ENCODE results near the gene CALHM5. TPM values are rescaled to one million over a fixed set of nuclear protein-coding genes. Genes with fewer than 3 reads are reported as not detected.
A peak's percentile ranks its signal among the peaks of the same experiment; 100 is the strongest.
"Not testable (repeated sequence)": the region's sequence is repeated elsewhere in the genome, so short reads cannot be mapped to it uniquely, and the experiment has no call there.

CALHM5 gene
- total and polyA plus RNA-seq, 2 donors: 1.7 to 8.6 TPM

- Histone ChIP-seq H3K4me3 (ENCODE audit: low read depth, low read length) (no peak overlapping the region), H3K27ac (ENCODE audit: low read depth) (no peak overlapping the region), H3K4me1 (ENCODE audit: insufficient read depth) (no peaks in the 10 kb centered on the region), H3K36me3 (ENCODE audit: insufficient read depth) (no peaks in the 10 kb centered on the region)
- no peak for DNase-seq (ENCODE audit: extremely low spot score)
- whole genome bisulfite sequencing: 58% methylated on average over 5 of the region's 5 CpGs
Observed at GRCh38 chr6:116485559-116486184, 25.8 kb upstream of the CALHM5 start.

DNA sequence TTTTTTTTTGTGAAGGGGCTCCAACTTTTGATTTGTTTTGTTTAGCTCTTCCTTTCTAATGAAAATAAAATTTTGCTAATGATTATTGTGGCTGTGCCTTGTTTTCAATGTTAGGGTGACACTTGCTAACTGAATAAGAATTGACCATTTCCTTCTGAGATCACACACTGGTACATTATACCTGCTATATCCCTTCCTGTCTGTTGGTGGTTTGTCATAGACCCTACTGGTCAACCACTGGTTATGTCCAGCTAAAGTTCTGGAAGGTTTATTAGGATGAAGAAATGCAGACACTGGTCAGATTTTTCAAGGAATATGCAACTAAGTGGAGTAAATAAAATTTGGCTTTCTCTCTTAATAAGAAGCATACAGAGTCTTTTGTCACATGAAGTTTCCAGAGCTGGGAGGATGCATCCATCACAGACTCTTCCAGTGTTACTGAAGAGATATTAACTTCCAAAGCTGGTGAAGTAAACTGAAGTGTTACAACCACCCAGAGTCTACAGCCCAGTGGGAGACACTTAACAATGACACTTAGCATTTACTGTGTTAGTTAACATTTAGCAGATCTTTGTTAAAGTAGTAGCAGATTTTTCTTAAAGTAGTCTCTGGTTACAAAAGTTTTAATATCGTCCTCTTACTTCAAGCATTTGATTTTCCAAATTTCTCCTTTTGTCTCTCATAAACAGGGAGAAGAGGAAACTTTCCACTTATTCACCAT, 19.7 kb upstream of the CALHM5 start:
- Histone ChIP-seq H3K4me1 (ENCODE audit: insufficient read depth) (no peaks in the 10 kb centered on the region), H3K27ac (ENCODE audit: low read depth) (no peak overlapping the region), H3K4me3 (ENCODE audit: low read depth, low read length) (no peak overlapping the region), H3K36me3 (ENCODE audit: insufficient read depth) (no peaks in the 10 kb centered on the region)
- DNase-seq (ENCODE audit: extremely low spot score): no peak
- WGBS: 74% methylated on average over 1 of the region's 1 CpG

- DNase-seq (ENCODE audit: extremely low spot score): no peak
- 65% methylated on average over 6 of the region's 6 CpGs for WGBS
Observed at GRCh38 chr6:116492331-116493067, 18.9 kb upstream of the CALHM5 start.

DNA sequence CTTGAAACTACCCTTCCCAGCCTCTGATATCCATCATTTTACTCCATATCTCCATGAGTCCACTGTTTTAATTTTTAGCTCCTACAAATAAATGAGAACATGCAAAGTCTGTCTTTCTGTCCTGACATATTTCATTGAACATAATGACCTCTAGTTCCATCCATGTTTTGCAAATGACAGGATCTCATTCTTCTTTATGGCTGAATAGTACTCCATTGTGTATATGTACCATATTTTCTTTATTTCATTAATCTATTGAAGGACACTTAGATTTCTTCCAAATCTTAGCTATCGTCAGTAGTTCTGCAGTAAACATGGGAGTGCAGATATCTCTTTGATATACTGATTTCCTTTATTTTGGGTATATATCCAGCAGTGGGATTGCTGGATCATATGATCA, 16.3 kb upstream of the CALHM5 start:
- WGBS: 99% methylated on average over 1 of the region's 1 CpG
- not testable (repeated sequence) for H3K4me1 ChIP-seq (ENCODE audit: insufficient read depth); DNase-seq (ENCODE audit: extremely low spot score); H3K36me3 ChIP-seq (ENCODE audit: insufficient read depth); H3K4me3 ChIP-seq (ENCODE audit: low read depth, low read length); H3K27ac ChIP-seq (ENCODE audit: low read depth)

More at GRCh38 chr6:116492331-116493067, 18.9 kb upstream of the CALHM5 start:
- no peaks in the 10 kb centered on the region for H3K4me1 ChIP-seq (ENCODE audit: insufficient read depth)
- no peak overlapping the region for H3K4me3 ChIP-seq (ENCODE audit: low read depth, low read length)
- H3K27ac ChIP-seq (ENCODE audit: low read depth): no peak overlapping the region
- H3K36me3 ChIP-seq (ENCODE audit: insufficient read depth): no peaks in the 10 kb centered on the region

DNA sequence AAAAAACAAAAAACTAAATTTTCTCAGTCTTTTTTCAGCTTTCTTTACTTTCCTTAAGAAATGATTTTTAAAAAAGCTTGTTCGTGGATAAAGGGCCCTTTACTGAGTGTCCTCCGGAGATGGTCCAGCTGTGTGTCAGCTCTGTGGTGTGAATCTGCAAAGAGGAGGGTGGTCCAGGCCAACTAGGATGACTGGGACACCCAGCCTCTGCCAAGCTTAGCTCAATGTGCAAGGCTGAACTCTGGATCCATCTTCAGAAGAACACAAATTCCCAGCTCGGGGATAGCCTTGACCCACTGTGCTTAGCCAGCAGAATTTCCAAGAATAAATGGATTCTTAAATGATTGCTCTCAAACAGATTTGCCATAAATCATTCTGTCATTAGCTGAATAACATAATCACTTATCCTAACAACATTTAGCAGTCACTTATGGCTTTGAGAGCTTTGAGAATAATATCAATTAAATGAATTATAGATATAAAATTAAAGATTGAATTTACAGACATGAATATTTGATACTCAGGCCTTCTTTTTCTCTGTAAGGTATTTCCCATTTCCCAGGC, 14.2 kb upstream of the CALHM5 start:
- no peaks in the 10 kb centered on the region for H3K36me3 ChIP-seq (ENCODE audit: insufficient read depth)
- H3K4me1 ChIP-seq (ENCODE audit: insufficient read depth): no peaks in the 10 kb centered on the region
- H3K4me3 ChIP-seq (ENCODE audit: low read depth, low read length): no peak overlapping the region
- no peak for DNase-seq (ENCODE audit: extremely low spot score)
- 33% methylated on average over 3 of the region's 3 CpGs for WGBS
- no peak overlapping the region for H3K27ac ChIP-seq (ENCODE audit: low read depth)

DNA sequence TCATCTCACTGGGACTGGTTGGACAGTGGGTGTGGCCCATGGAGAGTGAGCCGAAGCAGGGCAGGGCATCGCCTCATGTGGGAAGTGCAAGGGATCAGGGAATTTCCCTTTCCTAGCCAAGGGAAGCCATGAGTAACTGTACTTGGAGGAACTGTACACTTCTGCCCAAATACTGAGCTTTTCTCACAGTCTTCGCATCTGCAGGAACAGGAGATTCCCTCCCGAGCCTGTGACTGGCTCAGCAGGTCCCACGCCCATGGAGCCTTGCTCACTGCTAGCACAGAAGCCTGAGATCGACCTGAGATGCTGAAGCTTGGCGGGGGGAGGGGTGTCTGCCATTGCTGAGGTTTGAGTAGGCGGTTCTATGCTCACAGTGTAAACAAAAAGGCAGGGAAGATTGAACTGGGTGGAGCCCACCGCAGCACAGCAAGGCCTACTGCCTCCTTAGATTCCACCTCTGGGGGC, 10.4 kb upstream of the CALHM5 start:
- no peak overlapping the region for H3K4me3 ChIP-seq (ENCODE audit: low read depth, low read length)
- H3K36me3 ChIP-seq (ENCODE audit: insufficient read depth): no peaks in the 10 kb centered on the region
- DNase-seq (ENCODE audit: extremely low spot score): no peak

DNA sequence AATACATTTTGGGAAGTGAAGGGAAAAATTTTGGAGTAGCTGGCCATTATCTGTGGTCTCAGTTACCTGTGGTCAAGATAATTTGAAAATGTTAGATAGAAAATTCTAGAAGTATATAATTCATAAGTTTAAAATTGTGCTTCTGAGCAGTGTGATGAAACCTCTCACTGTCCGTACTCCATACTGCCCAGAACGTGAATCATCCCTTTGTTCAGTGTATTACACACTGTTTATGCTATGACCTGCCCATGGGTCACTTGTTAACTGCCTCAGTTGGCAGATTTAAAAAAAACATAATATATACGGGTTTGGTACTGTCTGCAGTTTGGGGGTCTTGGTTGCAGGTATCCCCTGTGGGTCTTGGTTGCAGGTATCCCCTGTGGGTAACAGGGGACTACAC, 4.1 kb upstream of the CALHM5 start:
- DNase-seq (ENCODE audit: extremely low spot score): no peak

More for the DNA sequence above, 10.4 kb upstream of the CALHM5 start:
- Histone ChIP-seq H3K4me1 (ENCODE audit: insufficient read depth) (no peaks in the 10 kb centered on the region), H3K27ac (ENCODE audit: low read depth) (no peak overlapping the region)
- WGBS: 68% methylated on average over 9 of the region's 9 CpGs

GRCh38 chr6:116508527-116508926, 2.9 kb upstream of the CALHM5 start:
- H3K36me3 ChIP-seq (ENCODE audit: insufficient read depth): no peaks in the 10 kb centered on the region
- H3K27ac ChIP-seq (ENCODE audit: low read depth): no peak overlapping the region
- H3K4me3 ChIP-seq (ENCODE audit: low read depth, low read length): no peak overlapping the region
- no peaks in the 10 kb centered on the region for H3K4me1 ChIP-seq (ENCODE audit: insufficient read depth)
- no peak for DNase-seq (ENCODE audit: extremely low spot score)

More for the DNA sequence above, 4.1 kb upstream of the CALHM5 start:
- Histone ChIP-seq H3K27ac (ENCODE audit: low read depth) (no peak overlapping the region), H3K4me3 (ENCODE audit: low read depth, low read length) (no peak overlapping the region), H3K4me1 (ENCODE audit: insufficient read depth) (no peaks in the 10 kb centered on the region), H3K36me3 (ENCODE audit: insufficient read depth) (no peaks in the 10 kb centered on the region)
- WGBS: 83% methylated on average over 3 of the region's 3 CpGs

DNA sequence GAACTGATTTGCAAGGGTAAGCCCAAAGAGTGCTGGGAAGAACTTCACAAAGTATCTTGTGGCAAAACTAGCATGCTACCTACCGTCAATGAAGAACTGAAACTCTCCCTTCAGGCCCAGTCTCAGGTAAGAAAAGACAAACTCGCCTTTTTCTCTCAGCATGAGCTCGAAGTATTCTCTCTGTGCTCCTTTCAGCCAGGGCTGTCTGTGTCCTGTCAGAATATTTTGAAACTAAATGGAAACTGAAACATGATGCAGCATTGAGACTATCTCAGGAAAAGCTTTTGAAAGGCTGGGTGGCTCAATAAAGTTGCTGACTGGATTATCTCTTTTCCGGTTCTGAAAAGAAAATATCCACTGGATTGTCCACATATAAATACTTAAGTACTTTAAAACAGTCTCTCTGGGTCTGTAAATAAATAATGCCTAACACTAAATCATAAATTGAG, 696 bp downstream of the CALHM5 start:
- Histone ChIP-seq H3K4me1 (ENCODE audit: insufficient read depth) (no peaks in the 10 kb centered on the region), H3K36me3 (ENCODE audit: insufficient read depth) (no peaks in the 10 kb centered on the region)
- WGBS: 18% methylated on average over 4 of the region's 4 CpGs

GRCh38 chr6:116512734-116513133, 1.3 kb downstream of the CALHM5 start:
- no peak for DNase-seq (ENCODE audit: extremely low spot score)
- Histone ChIP-seq H3K4me3 (ENCODE audit: low read depth, low read length) (no peak overlapping the region), H3K27ac (ENCODE audit: low read depth) (no peak overlapping the region), H3K36me3 (ENCODE audit: insufficient read depth) (no peaks in the 10 kb centered on the region), H3K4me1 (ENCODE audit: insufficient read depth) (no peaks in the 10 kb centered on the region)

More for the DNA sequence above, 696 bp downstream of the CALHM5 start:
- Histone ChIP-seq H3K4me3 (ENCODE audit: low read depth, low read length) (peak overlapping the region; percentile 23), H3K27ac (ENCODE audit: low read depth) (peak overlapping the region; percentile 40)
- no peak for DNase-seq (ENCODE audit: extremely low spot score)

DNA sequence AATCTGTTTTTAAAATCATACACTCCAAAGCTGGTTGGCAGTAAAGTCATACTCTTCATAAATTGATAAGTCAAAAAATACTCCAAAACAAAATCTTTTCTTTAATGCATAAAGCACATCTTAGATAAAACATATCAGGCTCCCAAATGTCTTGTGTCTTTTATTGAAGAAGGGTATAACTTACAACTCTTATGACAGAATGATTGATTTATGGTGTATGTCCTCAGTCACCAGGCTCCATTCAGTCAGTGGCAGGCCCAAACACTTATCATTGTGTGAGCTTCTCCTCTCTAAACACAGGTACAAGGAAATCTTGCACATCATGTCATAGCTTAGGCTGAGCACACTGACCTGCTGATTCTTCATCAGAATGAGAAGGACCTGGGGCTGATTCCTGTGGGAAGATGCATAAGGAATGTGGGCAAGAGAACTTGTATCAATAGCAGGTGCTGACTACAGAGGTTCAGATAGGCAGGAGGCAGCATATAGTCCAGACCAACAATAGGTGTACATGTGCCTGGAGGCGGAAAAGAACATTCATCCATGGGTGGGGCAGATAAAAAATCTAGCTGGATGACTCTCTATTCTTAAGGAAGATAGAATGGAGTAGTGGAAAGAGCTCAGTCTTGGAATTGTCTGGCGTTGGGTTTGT, 1.9 kb downstream of the CALHM5 start:
- DNase-seq (ENCODE audit: extremely low spot score): no peak
- Histone ChIP-seq H3K36me3 (ENCODE audit: insufficient read depth) (no peaks in the 10 kb centered on the region), H3K4me3 (ENCODE audit: low read depth, low read length) (no peak overlapping the region), H3K27ac (ENCODE audit: low read depth) (no peak overlapping the region), H3K4me1 (ENCODE audit: insufficient read depth) (no peaks in the 10 kb centered on the region)
- WGBS: 90% methylated on average over 2 of the region's 2 CpGs

- H3K27ac ChIP-seq (ENCODE audit: low read depth): no peak overlapping the region
- no peaks in the 10 kb centered on the region for H3K36me3 ChIP-seq (ENCODE audit: insufficient read depth)
- H3K4me1 ChIP-seq (ENCODE audit: insufficient read depth): no peaks in the 10 kb centered on the region
- no peak for DNase-seq (ENCODE audit: extremely low spot score)
- 89% methylated on average over 4 of the region's 4 CpGs for WGBS
- no peak overlapping the region for H3K4me3 ChIP-seq (ENCODE audit: low read depth, low read length)
Observed at GRCh38 chr6:116514111-116514510, 2.7 kb downstream of the CALHM5 start.

GRCh38 chr6:116515141-116515540, 3.7 kb downstream of the CALHM5 start:
- H3K4me1 ChIP-seq (ENCODE audit: insufficient read depth): no peaks in the 10 kb centered on the region
- H3K36me3 ChIP-seq (ENCODE audit: insufficient read depth): no peaks in the 10 kb centered on the region
- no peak for DNase-seq (ENCODE audit: extremely low spot score)
- no peak overlapping the region for H3K4me3 ChIP-seq (ENCODE audit: low read depth, low read length)
- H3K27ac ChIP-seq (ENCODE audit: low read depth): no peak overlapping the region
